PC-3 (cell line): Measurements from ENCODE around the gene OR10C1. TPM values are rescaled to one million over a fixed set of nuclear protein-coding genes. Genes with fewer than 3 reads are reported as not detected.

Source experiments
- ATAC-seq: fragments of 200-7000 bp; cut with Tn5 transposase; 2 replicates; pipeline ENCODE4 v1.9.1; 2020; ENCODE audit warnings: mild to moderate bottlenecking, moderate library complexity
- BruUV-seq: library from RNA; stranded (reverse); fragments of 400-500 nt; replicated peaks from 2 replicates; lab custom pipeline; 2021; lab: Mats Ljungman, UMichigan
- CTCF ChIA-PET: fragments of 300-600 bp; sonication (Branson Sonifier 250); formaldehyde crosslinking; loops from one replicate; lab custom pipeline; 2022; ENCODE audit warnings: antibody characterized with exemption; lab: Charles Lee
- POLR2A ChIA-PET: fragments of 300-600 bp; sonication (Branson Sonifier 250); formaldehyde crosslinking; loops from one replicate; lab custom pipeline; 2022; ENCODE audit warnings: antibody characterized with exemption; ENCODE audit not compliant: unreplicated experiment; lab: Charles Lee
- DNase-seq: peaks from one replicate; pipeline ENCODE4 v3.0.0-alpha.2; 2015
- H2AFZ ChIP-seq: fragments of 300-600 bp; sonication (generic); 2 replicates; pipeline ENCODE4 v1.6.0; 2016; ENCODE audit warnings: antibody characterized with exemption, low read length
- H3F3A ChIP-seq: fragments of 300-600 bp; sonication (generic); one replicate; pipeline ENCODE4 v1.6.0; 2017; ENCODE audit warnings: antibody characterized with exemption, low read length, control low read depth, mild to moderate bottlenecking; ENCODE audit not compliant: unreplicated experiment
- H3K27ac ChIP-seq: fragments of 300-600 bp; sonication (generic); 2 replicates; pipeline ENCODE4 v1.5.1; 2016; ENCODE audit warnings: mild to moderate bottlenecking, low read length
- H3K27me3 ChIP-seq: fragments of 300-600 bp; sonication (generic); 2 replicates; pipeline ENCODE4 v1.6.1; 2016; ENCODE audit warnings: low read length, mixed read lengths
- H3K36me3 ChIP-seq: fragments of 300-600 bp; sonication (generic); 2 replicates; pipeline ENCODE4 v1.6.1; 2016; ENCODE audit warnings: low read depth, mixed run types, low read length, mixed read lengths
- H3K4me1 ChIP-seq: fragments of 300-600 bp; sonication (generic); 2 replicates; pipeline ENCODE4 v1.5.1; 2016; ENCODE audit warnings: low read length; ENCODE audit not compliant: insufficient read depth
- H3K4me2 ChIP-seq: fragments of 300-600 bp; sonication (generic); 2 replicates; pipeline ENCODE4 v1.6.0; 2016; ENCODE audit warnings: low read length
- H3K4me3 ChIP-seq: fragments of 300-600 bp; sonication (generic); 2 replicates; pipeline ENCODE4 v1.5.1; 2016; ENCODE audit warnings: mild to moderate bottlenecking, low read length, mixed read lengths
- H3K79me2 ChIP-seq: fragments of 300-600 bp; sonication (generic); 2 replicates; pipeline ENCODE4 v1.6.1; 2017; ENCODE audit warnings: low read length, mixed read lengths
- H3K9ac ChIP-seq: fragments of 300-600 bp; sonication (generic); 2 replicates; pipeline ENCODE4 v1.6.0; 2016; ENCODE audit warnings: mild to moderate bottlenecking, low read length
- H3K9me2 ChIP-seq: fragments of 300-600 bp; sonication (generic); replicated peaks from 2 replicates; pipeline ENCODE4 v1.6.1; 2016; ENCODE audit warnings: mixed run types, low read length, mixed read lengths
- H3K9me3 ChIP-seq: fragments of 300-600 bp; sonication (generic); 2 replicates; pipeline ENCODE4 v1.6.1; 2016; ENCODE audit warnings: low read length, mixed read lengths
- H4K20me1 ChIP-seq: fragments of 300-600 bp; sonication (generic); 2 replicates; pipeline ENCODE4 v1.6.1; 2016; ENCODE audit warnings: low read length, mixed read lengths
- EZH2 ChIP-seq: fragments of 300-600 bp; sonication (generic); IDR thresholded peaks from one replicate; pipeline ENCODE4 v1.6.1; 2017; ENCODE audit warnings: antibody characterized with exemption, mild to moderate bottlenecking, low read length; ENCODE audit not compliant: unreplicated experiment
- EZH2phosphoT487 ChIP-seq: fragments of 300-600 bp; sonication (generic); IDR thresholded peaks from 2 replicates; pipeline ENCODE4 v1.6.1; 2018; ENCODE audit warnings: mild to moderate bottlenecking, antibody characterized with exemption, low read length, borderline replicate concordance
- intact Hi-C: fragments of 100-400 bp; cut with micrococcal nuclease; formaldehyde crosslinking; loops from 2 replicates; pipeline ENCODE4 v1.9.0; 2023
- total RNA-seq: library from RNA; depleted of rRNA; stranded (reverse); fragments of >200 nt; gene quantifications from 2 replicates; pipeline ENCODE4 v1.2.3, GENCODE V29; 2014
- TF ChIP-seq, protein P1 (sequence below): fragments of 300-600 bp; sonication (generic); conservative IDR thresholded peaks from 2 replicates; pipeline ENCODE4 v1.5.1; 2017; ENCODE audit warnings: antibody characterized with exemption, low read depth, mild to moderate bottlenecking, low read length

The OR10C1 gene
- total RNA-seq, 1 experiment from 2014 or later = not detected

DNA sequence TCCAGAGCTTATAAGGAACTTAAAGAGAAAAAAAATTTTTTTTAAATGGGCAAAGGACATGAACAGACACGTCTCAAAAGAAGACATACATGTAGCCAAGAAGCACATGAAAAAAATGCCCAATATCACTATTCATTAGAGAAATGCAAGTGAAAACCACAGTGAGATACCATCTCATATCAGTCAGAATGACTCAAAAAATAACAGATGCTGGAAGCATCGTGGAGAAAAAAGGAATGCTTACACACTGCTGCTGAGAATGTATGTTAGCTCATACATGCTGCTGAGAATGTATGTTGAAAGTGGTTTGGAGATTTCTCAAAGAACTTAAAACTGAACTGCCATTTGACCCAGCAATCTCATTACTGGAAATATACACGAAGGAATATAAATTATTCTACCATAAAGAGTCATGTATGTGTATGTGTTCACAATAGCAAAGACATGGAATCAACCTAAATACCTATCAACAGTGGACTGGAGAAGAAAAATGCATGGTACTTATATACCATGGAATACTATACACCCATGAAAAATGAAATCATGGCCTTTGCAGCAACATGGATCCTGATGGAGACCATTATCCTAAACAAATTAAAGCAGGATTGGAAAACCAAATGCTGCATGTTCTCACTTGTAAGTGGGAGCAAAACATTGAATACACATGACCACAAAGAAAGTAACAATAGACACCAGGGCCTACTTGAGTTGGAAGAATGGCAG, 12.5 kb downstream of the OR10C1 start:
- H3K9ac ChIP-seq = no peak overlapping the region
- CTCF ChIA-PET = no interaction called here
- no peak overlapping the region for H2AFZ ChIP-seq
- H3K4me2 ChIP-seq = no peak overlapping the region
- H3K4me3 ChIP-seq = no peak overlapping the region
- H3K27me3 ChIP-seq = peaks cover 28% of the 10 kb centered on the region
- H3K9me3 ChIP-seq = no peaks in the 10 kb centered on the region
- H3K4me1 ChIP-seq = no peaks in the 10 kb centered on the region
- BruUV-seq = no TSS peak
- POLR2A ChIA-PET = no interaction called here
- no peaks in the 10 kb centered on the region for H3K36me3 ChIP-seq
- intact Hi-C loops = no loop called here
- no peak for TF ChIP-seq EZH2phosphoT487
- TF ChIP-seq EZH2 = no peak
- TF ChIP-seq, protein P1, sequence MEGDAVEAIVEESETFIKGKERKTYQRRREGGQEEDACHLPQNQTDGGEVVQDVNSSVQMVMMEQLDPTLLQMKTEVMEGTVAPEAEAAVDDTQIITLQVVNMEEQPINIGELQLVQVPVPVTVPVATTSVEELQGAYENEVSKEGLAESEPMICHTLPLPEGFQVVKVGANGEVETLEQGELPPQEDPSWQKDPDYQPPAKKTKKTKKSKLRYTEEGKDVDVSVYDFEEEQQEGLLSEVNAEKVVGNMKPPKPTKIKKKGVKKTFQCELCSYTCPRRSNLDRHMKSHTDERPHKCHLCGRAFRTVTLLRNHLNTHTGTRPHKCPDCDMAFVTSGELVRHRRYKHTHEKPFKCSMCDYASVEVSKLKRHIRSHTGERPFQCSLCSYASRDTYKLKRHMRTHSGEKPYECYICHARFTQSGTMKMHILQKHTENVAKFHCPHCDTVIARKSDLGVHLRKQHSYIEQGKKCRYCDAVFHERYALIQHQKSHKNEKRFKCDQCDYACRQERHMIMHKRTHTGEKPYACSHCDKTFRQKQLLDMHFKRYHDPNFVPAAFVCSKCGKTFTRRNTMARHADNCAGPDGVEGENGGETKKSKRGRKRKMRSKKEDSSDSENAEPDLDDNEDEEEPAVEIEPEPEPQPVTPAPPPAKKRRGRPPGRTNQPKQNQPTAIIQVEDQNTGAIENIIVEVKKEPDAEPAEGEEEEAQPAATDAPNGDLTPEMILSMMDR = no peak
- H3K27ac ChIP-seq = no peak overlapping the region
- no peaks in the 10 kb centered on the region for H3K9me2 ChIP-seq
- H3K79me2 ChIP-seq = no peaks in the 10 kb centered on the region
- ATAC-seq = no peak
- no peak for DNase-seq
- no peaks in the 10 kb centered on the region for H4K20me1 ChIP-seq
- H3F3A ChIP-seq = no peaks in the 10 kb centered on the region

DNA sequence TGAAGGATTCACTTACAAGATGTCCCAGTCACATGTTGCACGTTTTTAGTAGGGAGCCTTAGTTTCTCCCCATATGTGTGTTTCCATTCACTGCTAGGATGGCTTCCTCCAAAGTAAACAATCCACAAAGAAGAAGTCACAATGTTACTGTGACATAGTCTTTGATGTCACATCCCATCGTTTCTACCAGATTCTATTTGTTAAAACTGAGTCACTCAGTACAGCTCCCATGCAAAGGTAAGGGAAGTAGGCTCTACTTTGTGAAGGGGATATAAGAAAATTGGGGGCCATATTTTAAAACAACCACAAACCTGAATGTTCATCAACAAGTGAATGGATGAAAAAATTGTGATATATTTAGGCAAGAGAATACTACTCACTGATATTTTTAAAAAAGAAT, 17.9 kb downstream of the OR10C1 start, which contains the start of the genes OR11A1 and OR2H1:
Gene OR11A1, minus strand, starts transcription at position 101 of the 400 bp plus-strand sequence. CDS start 29,430 bp downstream, outside the sequence.
Gene OR2H1, plus strand, starts transcription at position 185 of the 400 bp plus-strand sequence. CDS start 4,615 bp downstream, outside the sequence.
- Histone ChIP-seq H3K79me2 (no peaks in the 10 kb centered on the region), H3K9ac (no peak within 1 kb of the TSS), H3K4me2 (no peak within 1 kb of the TSS), H2AFZ (no peak within 1 kb of the TSS), H3K27me3 (peaks cover 44% of the 10 kb centered on the region), H3K4me1 (no peaks in the 10 kb centered on the region), H4K20me1 (no peaks in the 10 kb centered on the region), H3K9me2 (no peaks in the 10 kb centered on the region), H3K27ac (no peak within 1 kb of the TSS), H3K36me3 (no peaks in the 10 kb centered on the region), H3F3A (no peaks in the 10 kb centered on the region), H3K4me3 (no peak within 1 kb of the TSS), H3K9me3 (no peaks in the 10 kb centered on the region)
- ATAC-seq (no peak), DNase-seq (no peak)
- no TSS peak for BruUV-seq
- POLR2A ChIA-PET = no interaction called here
- CTCF ChIA-PET = no interaction called here
- intact Hi-C loops = no loop called here
- no peak for TF ChIP-seq EZH2phosphoT487
- TF ChIP-seq EZH2 = no peak
- TF ChIP-seq, protein P1 = no peak
